ENCODE results near the gene ZNF202.
"Not testable (repeated sequence)": the region's sequence is repeated elsewhere in the genome, so short reads cannot be mapped to it uniquely, and the experiment has no call there.

ZNF202 gene

DNA sequence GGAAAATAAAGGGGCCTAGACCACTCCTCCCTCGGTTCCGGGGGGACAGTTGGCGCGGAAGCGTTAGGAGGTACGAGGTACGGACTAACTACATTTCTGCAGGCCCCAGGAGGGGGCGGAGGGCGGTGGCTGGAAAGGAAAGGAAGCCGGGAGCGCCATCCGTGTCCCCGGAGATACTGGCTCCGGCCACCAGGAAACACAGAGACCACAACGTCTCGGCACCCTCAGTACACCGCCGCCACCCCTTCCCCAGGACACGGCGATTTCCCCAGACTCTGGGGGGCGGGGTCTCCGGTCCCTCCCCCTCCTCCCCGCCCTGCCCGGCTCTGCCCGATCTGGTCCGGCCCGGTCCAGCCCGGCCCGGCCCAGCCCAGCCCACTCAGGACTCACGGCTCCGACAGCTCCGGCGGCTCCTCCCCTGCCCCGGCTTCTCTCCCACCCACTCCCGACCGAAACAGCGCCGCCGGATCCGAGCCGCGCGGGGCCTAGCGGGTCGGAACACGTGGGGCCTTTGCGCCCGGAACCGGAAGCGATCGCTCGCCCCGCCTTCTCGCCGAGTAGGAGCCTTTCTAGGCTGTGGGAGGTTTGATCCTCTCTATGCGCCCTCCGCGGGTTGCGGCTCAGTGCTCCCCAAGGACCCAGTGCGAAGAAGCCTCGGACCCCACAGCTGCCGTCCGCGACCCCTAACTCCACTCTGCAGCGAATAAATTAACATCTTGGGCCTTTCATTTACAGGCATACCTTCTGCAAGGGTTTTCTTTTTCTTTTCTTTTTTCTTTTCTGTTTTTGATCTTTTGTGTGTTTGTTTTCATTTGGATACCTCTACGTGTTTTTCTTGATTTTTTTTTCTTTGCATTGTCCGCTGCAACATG, at the start of gene ZNF202:
Gene ZNF202, minus strand, starts transcription at position 502 of the 872 bp plus-strand sequence. CDS start 10,772 bp downstream, outside the sequence.
- peak; percentile 67 to 86 (median 74) for DNase-seq (ENCODE audit: low read depth in 3 of 3, low spot score in 1 of 3)

- DNase-seq (ENCODE audit: low read depth in 3 of 3, low spot score in 1 of 3) = no peak
Measured at GRCh38 chr11:123783536-123783935, 42.1 kb upstream of the ZNF202 start.

- no peak for DNase-seq (ENCODE audit: low read depth in 3 of 3, low spot score in 1 of 3)
Measured at GRCh38 chr11:123778511-123778910, 37.1 kb upstream of the ZNF202 start.

- DNase-seq (ENCODE audit: low read depth in 3 of 3, low spot score in 1 of 3) = no peak
Measured at GRCh38 chr11:123775715-123776549, 34.5 kb upstream of the ZNF202 start.

GRCh38 chr11:123775289-123775688, 33.8 kb upstream of the ZNF202 start:
- no peak for DNase-seq (ENCODE audit: low read depth in 3 of 3, low spot score in 1 of 3)

GRCh38 chr11:123773959-123774358, 32.5 kb upstream of the ZNF202 start:
- no peak for DNase-seq (ENCODE audit: low read depth in 3 of 3, low spot score in 1 of 3)

DNA sequence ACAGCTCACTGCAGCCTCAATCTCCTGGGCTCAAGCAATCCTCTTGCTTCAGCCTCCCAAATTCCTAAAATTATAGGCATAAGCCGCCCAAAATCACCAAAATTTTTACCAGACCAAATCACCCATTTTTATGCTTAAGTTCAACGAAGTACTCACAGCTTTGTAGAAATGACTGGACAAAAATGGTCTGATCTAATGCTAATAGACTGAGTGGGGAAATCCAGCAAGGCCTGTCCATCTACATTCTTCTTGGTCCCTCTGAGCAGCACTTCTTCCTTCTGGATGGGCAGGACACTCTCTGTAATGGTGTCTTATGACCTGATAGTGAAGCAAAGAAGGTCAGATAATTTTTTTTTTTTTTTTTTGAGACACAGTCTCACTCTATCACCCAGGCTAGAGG, 31.6 kb upstream of the ZNF202 start:
- DNase-seq (ENCODE audit: low read depth in 3 of 3, low spot score in 1 of 3) = no peak

- DNase-seq (ENCODE audit: low read depth in 3 of 3, low spot score in 1 of 3) = no peak
Measured at GRCh38 chr11:123771664-123772063, 30.2 kb upstream of the ZNF202 start.

GRCh38 chr11:123770712-123771111, 29.3 kb upstream of the ZNF202 start:
- no peak for DNase-seq (ENCODE audit: low read depth in 3 of 3, low spot score in 1 of 3)

- no peak for DNase-seq (ENCODE audit: low read depth in 3 of 3, low spot score in 1 of 3)
Measured at GRCh38 chr11:123765601-123766000, 24.1 kb upstream of the ZNF202 start.

GRCh38 chr11:123762422-123762821, 21.0 kb upstream of the ZNF202 start:
- no peak for DNase-seq (ENCODE audit: low read depth in 3 of 3, low spot score in 1 of 3)

DNA sequence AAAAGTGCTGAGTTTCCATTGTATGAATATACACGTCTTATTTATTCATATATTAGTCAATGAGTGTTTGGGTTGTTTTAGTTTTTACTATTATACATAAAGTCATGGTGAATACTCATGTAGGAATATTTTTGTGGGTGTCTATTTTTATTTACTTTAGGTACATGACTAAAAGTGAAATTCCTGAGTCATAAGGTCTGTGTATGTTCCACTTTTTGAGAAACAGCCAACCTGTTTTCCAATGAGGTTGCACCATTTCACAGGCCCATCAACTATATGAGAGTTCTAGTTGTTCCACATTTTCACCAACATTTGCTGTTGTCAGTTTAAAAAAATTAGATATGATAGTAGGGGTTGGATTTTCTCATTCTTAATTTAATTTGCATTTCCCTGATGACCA, 19.4 kb upstream of the ZNF202 start:
- DNase-seq (ENCODE audit: low read depth in 3 of 3, low spot score in 1 of 3) = no peak

- no peak for DNase-seq (ENCODE audit: low read depth in 3 of 3, low spot score in 1 of 3)
Measured at GRCh38 chr11:123757976-123758375, 16.5 kb upstream of the ZNF202 start.

- DNase-seq (ENCODE audit: low read depth in 3 of 3, low spot score in 1 of 3) = no peak
Measured at GRCh38 chr11:123755813-123756212, 14.4 kb upstream of the ZNF202 start.

DNA sequence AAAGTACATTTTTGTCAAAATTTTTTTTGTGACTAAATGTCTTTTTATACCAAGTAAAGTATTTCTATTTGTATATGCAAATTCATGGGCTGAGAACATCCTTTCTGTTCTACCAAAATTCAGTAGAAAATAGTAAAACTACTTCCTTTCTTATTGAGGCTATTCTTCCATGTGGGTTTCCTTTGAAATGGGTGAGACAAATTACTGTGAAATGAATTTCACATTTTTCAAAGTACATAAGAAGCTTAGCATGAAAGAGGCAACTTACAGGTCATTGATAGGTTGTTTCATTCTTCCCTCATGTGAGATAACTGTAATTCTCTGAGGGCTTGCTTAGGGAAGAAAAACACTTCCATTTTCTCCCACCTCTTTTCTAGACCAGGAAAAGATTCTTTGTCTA, 13.9 kb upstream of the ZNF202 start:
- DNase-seq (ENCODE audit: low read depth in 3 of 3, low spot score in 1 of 3) = no peak

GRCh38 chr11:123754101-123754568, 12.7 kb upstream of the ZNF202 start, which contains the start of gene OR6X1:
Gene OR6X1 (minus strand): TSS chr11:123754518. CDS start chr11:123754518, 0 bp downstream.
- DNase-seq (ENCODE audit: low read depth in 3 of 3, low spot score in 1 of 3) = no peak

- no peak for DNase-seq (ENCODE audit: low read depth in 3 of 3, low spot score in 1 of 3)
Measured at GRCh38 chr11:123753110-123753509, 11.7 kb upstream of the ZNF202 start.

- DNase-seq (ENCODE audit: low read depth in 3 of 3, low spot score in 1 of 3) = no peak
Measured at GRCh38 chr11:123751781-123752180, 10.3 kb upstream of the ZNF202 start.

DNA sequence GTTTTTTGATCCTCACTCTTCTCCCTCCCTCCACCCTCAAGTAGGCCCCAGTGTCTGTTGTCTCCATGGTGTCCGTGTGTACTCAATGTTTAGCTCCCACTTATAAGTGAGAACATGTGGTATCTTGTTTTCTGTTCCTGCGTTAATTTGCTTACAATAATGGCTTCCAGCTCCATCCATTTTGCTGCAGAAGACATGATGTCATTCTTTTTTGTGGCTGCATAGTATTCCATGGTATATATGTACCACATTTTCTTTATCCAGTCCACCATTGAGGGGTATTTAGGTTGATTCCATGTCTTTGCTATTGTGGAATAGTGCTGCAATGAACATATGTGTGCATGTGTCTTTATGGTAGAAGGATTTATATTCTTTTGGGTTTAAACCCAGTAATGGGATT, 6.9 kb upstream of the ZNF202 start:
- DNase-seq (ENCODE audit: low read depth in 3 of 3, low spot score in 1 of 3) = not testable (repeated sequence)

GRCh38 chr11:123745764-123746451, 4.4 kb upstream of the ZNF202 start:
- no peak for DNase-seq (ENCODE audit: low read depth in 3 of 3, low spot score in 1 of 3)

DNA sequence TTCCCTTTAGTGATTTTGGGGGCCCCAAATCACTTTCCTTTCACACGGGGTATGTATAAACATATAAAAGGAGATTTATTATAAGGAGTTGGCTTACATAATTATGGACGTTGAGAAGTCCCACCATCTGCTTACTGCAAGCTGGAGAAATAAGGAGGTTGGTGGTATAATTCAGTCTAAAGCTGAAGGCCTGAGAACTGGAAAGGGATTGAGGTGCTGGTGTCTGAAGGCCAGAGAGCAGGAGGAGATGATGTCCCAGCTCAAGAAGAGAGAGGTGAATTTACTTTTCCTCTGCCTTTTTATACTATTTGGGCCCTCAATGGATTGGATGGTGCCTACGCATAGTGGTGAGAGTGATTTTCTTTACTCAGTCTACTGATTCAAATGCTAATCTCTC, 1.3 kb upstream of the ZNF202 start:
- no peak for DNase-seq (ENCODE audit: low read depth in 3 of 3, low spot score in 1 of 3)

Data from stimulated activated CD4-positive, alpha-beta T cell treated with anti-CD3 and anti-CD28 coated beads, TNF-alpha, amount 100 ng/mL, for 1 hour (primary cell).